Measurements from ENCODE around the gene PROM1. TPM values are rescaled to one million over a fixed set of nuclear protein-coding genes. Genes with fewer than 3 reads are reported as not detected.

The PROM1 gene
- total and polyA plus RNA-seq, 2 of the 8 experiments (the other 6 are each of a cell fraction or from before 2014, with no cell fraction given) = 36.0 to 59.7 TPM

DNA sequence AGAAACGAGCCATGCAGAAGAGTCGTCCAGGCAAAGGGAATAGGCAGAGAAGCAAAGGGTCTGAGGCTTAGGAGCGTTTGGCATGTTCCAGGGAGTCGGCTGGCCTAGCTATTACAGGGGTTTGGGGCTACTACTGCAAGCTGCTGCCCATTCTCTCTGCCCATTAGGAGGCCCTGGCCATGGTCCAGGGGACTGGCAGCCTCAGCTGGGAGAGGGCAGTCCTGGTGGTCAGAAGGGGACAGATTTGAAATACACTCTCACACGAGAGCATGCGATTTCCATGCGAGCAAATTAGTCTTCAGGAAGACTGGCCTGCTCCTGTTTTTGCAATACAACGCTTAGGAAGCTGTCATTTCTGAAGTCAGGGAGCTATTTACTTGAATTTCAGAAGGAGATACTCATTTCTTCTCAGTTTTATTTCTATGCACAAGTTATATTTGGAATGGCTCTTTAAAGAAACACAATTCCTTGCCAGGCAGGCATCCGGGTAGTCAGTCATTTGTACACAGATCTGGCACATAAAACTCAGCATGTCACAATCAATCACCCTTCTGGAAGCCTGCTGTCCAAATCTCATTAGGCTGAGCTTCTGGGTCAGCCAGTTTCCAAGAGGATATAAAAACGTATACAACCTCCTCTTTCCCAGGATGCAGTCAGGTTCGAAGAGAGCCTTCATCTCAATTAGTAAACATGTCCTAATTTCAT lies 27.0 kb downstream of the PROM1 start:
- H2BK120ac ChIP-seq (replicated peaks; ENCODE audit: low read depth, low read length) = no peak overlapping the region
- no peak overlapping the region for H4K5ac ChIP-seq (ENCODE audit: insufficient read length, low read depth, low read length)
- H2AFZ ChIP-seq (ENCODE audit: low read length) = no peak overlapping the region
- no peak overlapping the region for H3K14ac ChIP-seq (ENCODE audit: insufficient read length)
- no peaks in the 10 kb centered on the region for H3K9me3 ChIP-seq (ENCODE audit: insufficient read depth in 2 of 2, low read depth in 1 of 2, low read length in 1 of 2)
- no peaks in the 10 kb centered on the region for H3K27me3 ChIP-seq (replicated peaks in 1 of 4; ENCODE audit: control insufficient read depth in 3 of 4, extremely low read depth in 1 of 4, insufficient read depth in 3 of 4, low read length in 3 of 4)
- peaks cover 4 to 5% of the 10 kb centered on the region in 2 experiments for H4K20me1 ChIP-seq (replicated peaks in 1 of 2; ENCODE audit: control insufficient read depth in 1 of 2, insufficient read depth in 2 of 2, low read length in 2 of 2)
- POLR2A ChIA-PET (ENCODE audit: partially characterized antibody) = interaction anchor here (0.7 to 4.1 kb wide), 4 partner anchors 11 to 26 kb away, joined by 3 to 16 read pairs (median 4); partner anchors contain the start of gene PROM1
- H3K18ac ChIP-seq (ENCODE audit: extremely low read depth, low read length) = no peak overlapping the region
- H2AK5ac ChIP-seq (ENCODE audit: low read depth, low read length) = no peak overlapping the region
- peaks cover 2 to 59% of the 10 kb centered on the region in 2 experiments; a peak in 2 of 4 replicates for H3K79me2 ChIP-seq (ENCODE audit: control insufficient read depth in 1 of 2, insufficient read depth in 2 of 2, low read length in 2 of 2)
- no peak overlapping the region for H3K4ac ChIP-seq (replicated peaks; ENCODE audit: insufficient read length, low read depth, low read length)
- no peak for DNase-seq (ENCODE audit: low read depth in 1 of 2, low spot score in 2 of 2)
- 84% methylated on average over 10 of the region's 11 CpGs; no CpG with 5 or more reads in 1 of the 2 experiments for WGBS, 2 experiments (ENCODE audit: extremely low coverage in 1 of 2, insufficient coverage in 1 of 2, insufficient read length in 1 of 2, insufficient replicate concordance in 2 of 2, low coverage in 1 of 2, low lambda C conversion rate in 2 of 2, missing lambda C conversion rate in 1 of 2)
- peaks cover 0 to 8% (median 2%) of the 10 kb centered on the region in 4 experiments; a peak in 2 of 8 replicates for H3K36me3 ChIP-seq (ENCODE audit: control insufficient read depth in 2 of 4, insufficient read depth in 4 of 4, low read length in 3 of 4)
- no peak overlapping the region for H4K8ac ChIP-seq (ENCODE audit: extremely low read depth, insufficient read depth, low read length)
- CTCF ChIA-PET (ENCODE audit: partially characterized antibody) = interaction anchor here (0.6 to 2.1 kb wide), 4 partner anchors 13 to 1206 kb away, joined by 3 to 9 read pairs (median 3); no protein-coding TSS in a partner anchor
- peaks cover 0 to 3% (median 2%) of the 10 kb centered on the region in 4 experiments; a peak in 2 of 7 replicates for H3K4me1 ChIP-seq (replicated peaks in 1 of 4; ENCODE audit: control insufficient read depth in 3 of 4, insufficient read depth in 4 of 4, low read length in 3 of 4)
- no peak overlapping the region for H3K4me3 ChIP-seq (ENCODE audit: extremely low read depth in 1 of 4, insufficient read depth in 2 of 4, low read depth in 3 of 4, low read length in 4 of 4)
- no peak overlapping the region for H2BK15ac ChIP-seq (ENCODE audit: low read length)
- H3K9ac ChIP-seq (replicated peaks in 1 of 4; ENCODE audit: extremely low read depth in 1 of 4, low read depth in 3 of 4, low read length in 3 of 4) = no peak overlapping the region
- no peak overlapping the region for H4K91ac ChIP-seq (replicated peaks; ENCODE audit: insufficient read length, low read length)
- H3K4me2 ChIP-seq (ENCODE audit: insufficient read depth in 1 of 2, low read depth in 2 of 2, low read length in 2 of 2) = no peak overlapping the region
- TF ChIP-seq CHD1 (IDR thresholded peaks at IDR 0.05; ENCODE audit: low read depth, low read length) (no peak), HDAC6 (IDR thresholded peaks at IDR 0.05; ENCODE audit: low read depth, low read length) (no peak), EZH2 (IDR thresholded peaks at IDR 0.05; ENCODE audit: low read depth, low read length, severe bottlenecking) (no peak), NANOG (IDR thresholded peaks at IDR 0.05; ENCODE audit: insufficient read depth, low read depth, low read length, poor library complexity, severe bottlenecking) (no peak), HDAC2 (IDR thresholded peaks at IDR 0.05; ENCODE audit: borderline replicate concordance in 1 of 2, low read depth in 2 of 2, low read length in 2 of 2) (no peak), RAD21 (IDR thresholded peaks at IDR 0.05 in 1 of 2, conservative IDR thresholded peaks at IDR 0.05 in 1 of 2; ENCODE audit: low read depth in 2 of 2, low read length in 2 of 2) (no peak), CBX5 (IDR thresholded peaks at IDR 0.05; ENCODE audit: low read depth, low read length) (no peak)
- no peak overlapping the region for H3K56ac ChIP-seq (replicated peaks; ENCODE audit: insufficient read length, low read depth, low read length)
- H3K23ac ChIP-seq (ENCODE audit: insufficient read length) = no peak overlapping the region
- H3K27ac ChIP-seq (ENCODE audit: low read depth, low read length) = no peak overlapping the region
- H2BK12ac ChIP-seq (ENCODE audit: low read depth, low read length) = no peak overlapping the region
- peaks cover 7% of the 10 kb centered on the region for H3K79me1 ChIP-seq (ENCODE audit: low read depth, low read length)
- no peak for FAIRE-seq
- no peak overlapping the region for H2BK5ac ChIP-seq (ENCODE audit: low read depth, low read length)
- H2BK20ac ChIP-seq (ENCODE audit: low read length) = no peak overlapping the region
- H3K23me2 ChIP-seq (ENCODE audit: low read depth, low read length) = no peaks in the 10 kb centered on the region

Measured in H1 (cell line).